Left hindlimb (tissue), 1 donor: ENCODE results near the gene CHORDC1.
"Not testable (repeated sequence)": the region's sequence is repeated elsewhere in the genome, so short reads cannot be mapped to it uniquely, and the experiment has no call there.

Source experiments
- DNase-seq: peaks from one replicate; pipeline ENCODE4 v3.0.0-alpha.2; 2018

The CHORDC1 gene

DNA sequence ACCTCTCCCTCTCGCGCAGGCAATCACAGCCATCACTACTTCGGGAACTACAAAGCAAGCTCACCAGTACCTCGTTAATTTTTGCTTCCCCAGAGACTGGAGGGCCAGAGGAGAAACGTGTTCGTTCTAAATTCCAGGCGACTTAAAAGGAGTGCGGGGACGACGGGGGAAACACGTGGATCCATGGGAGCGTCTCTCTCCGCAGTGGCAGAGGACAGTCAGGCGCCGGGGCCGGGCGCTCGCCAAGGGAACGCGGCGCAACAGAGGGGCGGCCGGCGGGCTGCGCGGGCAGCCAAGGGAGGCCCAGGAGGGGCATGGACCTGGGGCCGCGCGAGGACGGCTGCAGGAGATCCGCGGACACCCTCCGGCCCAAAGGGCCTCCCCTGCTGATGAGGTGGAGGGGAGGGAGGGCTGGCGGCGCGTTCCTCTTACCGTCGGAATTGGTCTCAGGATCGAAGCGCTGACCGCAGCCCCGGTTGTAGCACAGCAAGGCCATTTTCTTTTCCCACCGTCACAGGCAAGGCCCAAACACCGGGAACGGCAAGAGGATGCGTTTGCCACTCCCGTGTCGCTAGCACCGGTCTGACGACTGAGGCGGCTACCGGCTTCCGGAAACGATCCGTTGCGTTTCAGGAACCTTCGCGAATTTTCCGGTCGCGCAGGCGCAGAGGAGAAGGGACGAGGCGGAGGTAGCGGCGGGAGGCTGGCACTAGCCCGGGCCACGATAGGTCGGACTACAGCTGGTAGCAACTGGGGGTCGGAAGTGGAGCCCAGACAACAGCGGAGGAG is at the start of gene CHORDC1:
Gene CHORDC1, minus strand, starts transcription at position 591 of the 789 bp plus-strand sequence. Its CDS starts 95 bp downstream, at position 496.
- peak; percentile 91 for DNase-seq

DNA sequence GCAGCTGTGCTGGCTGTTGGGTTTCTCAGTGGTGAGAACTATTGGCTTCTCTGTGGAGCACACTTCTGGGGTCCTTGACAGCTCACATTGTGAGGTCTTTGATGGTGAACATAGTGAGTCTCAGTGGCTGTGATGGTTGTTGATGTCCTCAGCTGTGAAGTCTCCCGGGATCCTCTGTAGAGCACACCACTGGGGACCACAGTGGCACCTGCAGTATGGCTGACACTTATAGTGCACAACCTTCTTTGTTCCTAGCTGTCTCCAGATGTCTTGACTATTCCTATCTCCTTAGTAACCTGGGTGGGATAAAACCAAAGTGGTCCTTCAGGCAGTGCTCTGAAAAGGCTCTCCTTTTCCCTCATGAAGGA is 34.3 kb upstream of the CHORDC1 start:
- DNase-seq, result no peak

DNA sequence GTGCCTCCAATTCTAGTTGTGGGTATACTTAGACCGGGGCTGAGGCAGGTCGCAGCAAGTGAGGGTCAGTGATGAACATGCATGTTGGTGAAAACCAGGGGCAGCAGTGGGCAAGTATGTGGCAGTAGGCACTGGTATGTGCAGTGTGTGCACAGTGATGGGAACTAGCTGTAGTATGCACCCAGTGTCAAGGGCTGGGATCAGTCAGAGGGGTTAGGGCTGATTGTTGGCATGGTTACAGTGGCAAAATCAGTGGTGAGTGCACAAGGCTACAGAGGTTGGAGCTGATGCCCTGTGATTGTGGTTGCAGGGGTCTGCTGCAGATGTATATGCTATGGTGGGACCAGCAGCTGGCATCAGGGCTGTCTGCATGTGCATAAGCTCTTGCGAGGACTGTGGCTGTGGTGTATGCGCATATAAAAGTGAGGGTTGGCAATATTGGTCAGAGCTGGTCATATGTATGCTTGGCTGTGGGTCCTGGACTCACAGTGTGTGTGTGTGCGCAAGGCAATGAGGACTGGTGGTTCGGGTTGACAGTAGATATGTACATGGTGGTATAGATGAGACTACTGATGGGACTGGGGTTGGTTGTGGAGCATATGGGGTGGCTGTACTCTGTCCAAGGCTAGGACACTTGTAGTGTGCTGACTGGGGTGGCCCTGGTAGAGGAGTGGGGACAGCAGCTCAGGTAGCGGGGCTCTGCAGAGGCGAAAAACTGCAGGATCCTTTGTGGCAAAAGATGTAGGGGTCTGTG is 33.7 kb upstream of the CHORDC1 start:
- no peak for DNase-seq

DNA sequence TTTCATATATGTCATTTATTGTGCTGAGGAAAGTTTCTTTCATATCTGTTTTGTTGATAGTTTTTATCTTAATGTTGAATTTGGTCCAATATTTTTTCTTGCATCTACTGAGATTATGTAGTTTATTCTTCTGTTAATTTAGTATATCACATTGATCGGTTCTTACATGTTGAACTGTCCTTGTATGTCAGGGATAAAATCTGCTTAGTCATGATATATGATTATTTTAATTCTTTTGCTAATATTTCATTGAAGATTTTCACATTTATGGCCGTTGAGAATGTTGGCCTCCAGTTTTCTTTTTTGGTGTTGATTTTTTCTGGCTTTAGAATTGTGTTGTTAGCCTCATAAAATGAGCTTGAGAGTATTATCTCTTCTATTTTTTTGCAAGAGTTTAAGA is 31.2 kb upstream of the CHORDC1 start:
- DNase-seq, result no peak

DNA sequence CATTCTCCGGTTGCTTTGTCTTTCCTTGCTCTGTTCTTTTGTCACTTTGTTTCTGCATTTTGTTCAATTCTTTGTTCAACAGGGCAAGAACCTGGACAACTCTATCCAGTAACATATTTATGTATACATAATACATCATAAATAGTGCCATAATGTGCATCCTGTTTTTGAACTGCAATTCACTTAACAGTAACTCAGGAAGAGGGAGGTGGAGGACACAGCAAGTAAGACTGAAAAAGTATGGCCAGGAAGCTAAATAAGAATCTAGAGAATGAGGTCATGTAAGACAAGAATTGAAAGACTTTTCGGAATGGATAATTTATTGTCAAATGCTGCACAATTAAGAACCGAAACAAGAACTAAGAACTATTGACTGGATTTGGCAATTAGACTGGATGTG is 29.2 kb upstream of the CHORDC1 start:
- DNase-seq, result no peak

DNA sequence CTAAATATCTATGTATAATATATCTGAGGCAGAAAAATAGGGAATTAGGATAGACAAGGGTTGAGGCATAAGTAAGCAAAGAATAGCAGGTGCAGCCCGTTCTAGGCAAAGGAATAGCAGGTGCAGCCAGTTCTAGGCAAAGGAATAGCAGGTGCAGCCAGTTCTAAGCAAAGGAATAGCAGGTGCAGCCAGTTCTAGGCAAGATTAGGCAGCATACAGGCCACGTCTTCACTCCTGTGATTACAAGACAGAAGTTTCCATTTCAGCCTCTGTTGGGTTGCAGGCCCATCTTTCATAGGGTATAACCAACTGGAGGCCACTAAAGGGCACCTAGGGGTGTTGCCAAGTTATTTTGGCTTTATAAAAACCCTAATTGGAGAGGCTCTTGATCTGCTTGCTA is 28.8 kb upstream of the CHORDC1 start:
- DNase-seq, result no peak

DNA sequence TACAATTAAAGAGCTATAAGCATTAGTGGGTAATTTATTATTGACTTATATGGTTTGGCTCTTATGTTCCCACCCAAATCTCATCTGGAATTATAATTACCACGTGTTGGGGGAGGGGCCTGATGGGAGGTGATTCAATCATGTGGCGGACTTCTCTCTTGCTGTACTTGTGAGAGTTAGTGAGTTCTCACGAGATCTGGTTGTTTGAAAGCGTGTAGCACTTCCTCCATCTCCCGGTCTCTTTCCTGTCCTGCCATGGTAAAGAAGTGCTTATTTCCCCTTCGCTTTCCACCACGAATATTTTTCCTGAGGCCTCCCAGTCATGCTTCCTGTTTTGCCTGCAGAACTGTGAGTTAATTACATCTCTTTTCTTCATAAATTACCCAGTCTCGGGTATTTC is 28.1 kb upstream of the CHORDC1 start:
- DNase-seq, result no peak

DNA sequence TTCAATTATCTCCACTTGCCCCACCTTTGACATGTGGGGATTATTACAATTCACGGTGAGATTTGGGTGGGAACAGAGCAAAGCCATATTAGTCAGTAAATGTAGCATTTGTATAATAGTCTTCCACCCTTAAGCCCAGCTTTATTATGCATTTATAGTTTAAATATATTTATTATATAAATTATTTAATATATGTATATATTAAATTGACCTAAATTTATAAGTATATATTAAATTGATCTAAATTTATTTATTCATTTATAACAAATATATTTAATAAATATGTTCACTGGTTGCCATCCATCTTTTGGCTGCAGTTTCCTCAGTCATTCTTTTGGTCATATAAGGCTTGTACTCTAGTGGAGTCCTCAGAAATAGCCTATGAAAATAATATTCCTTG is 23.6 kb upstream of the CHORDC1 start:
- DNase-seq, result no peak

DNA sequence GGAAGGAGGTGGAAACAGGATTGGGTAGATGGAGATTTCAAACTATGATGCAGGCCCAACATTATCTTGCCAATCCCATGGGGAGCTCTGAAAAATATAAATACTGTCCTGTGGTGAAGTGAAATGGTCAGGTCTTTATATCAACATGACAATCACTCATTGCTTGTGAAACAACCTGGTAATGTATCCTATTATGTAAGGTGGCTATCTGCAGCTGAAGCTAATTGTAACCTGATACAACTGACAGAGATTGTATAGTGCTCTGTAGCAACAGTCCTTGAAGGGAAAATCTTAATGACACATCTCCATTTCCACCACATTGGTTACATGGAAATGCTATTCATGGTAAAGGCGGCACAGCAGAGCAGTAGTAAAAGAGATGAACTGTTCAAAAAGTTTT is 20.7 kb upstream of the CHORDC1 start:
- DNase-seq, result no peak

DNA sequence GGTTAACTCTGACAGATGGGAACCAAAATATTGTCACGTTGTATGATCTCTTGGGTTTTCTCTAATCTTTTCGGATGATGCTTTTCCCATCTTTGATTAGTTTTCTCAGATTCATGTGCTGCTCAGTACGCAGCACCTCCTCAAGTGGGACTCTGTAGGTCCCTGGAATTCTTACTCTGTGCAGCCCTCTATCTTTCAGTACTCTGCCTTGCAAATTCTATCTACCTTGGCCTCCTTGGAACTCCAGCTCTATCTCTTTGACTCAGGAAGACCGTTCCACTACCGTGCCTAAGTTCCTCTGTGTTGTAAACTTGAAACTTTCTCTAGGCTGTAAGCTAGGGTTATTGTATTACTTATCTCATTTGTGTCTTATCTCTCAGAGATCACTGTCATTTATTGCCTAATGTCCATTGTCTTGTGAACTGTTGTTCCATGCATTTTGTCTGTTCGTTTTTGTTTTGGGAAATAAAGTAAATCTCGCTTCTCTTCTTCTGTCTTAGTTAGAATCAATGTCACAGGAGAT is 20.1 kb upstream of the CHORDC1 start:
- DNase-seq, result no peak

DNA sequence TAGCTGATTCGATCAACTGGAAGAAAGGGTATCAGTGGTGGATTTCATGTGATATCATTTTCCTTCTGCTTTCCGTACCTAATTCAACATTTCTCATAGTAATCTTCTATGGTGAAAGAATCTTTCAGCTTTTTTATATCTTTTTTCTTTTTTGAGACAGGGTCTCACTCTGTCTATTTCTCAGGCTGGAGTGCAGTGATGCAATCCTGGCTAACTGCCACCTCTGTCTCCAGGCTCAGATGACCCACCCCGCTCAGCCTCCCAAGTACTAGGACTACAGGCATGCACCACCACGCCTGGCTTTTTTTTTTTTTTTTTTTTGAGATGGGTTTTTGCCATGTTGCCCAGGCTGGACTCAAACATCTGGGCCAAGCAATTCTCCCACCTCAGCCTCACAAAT is 18.6 kb upstream of the CHORDC1 start:
- no peak for DNase-seq

DNA sequence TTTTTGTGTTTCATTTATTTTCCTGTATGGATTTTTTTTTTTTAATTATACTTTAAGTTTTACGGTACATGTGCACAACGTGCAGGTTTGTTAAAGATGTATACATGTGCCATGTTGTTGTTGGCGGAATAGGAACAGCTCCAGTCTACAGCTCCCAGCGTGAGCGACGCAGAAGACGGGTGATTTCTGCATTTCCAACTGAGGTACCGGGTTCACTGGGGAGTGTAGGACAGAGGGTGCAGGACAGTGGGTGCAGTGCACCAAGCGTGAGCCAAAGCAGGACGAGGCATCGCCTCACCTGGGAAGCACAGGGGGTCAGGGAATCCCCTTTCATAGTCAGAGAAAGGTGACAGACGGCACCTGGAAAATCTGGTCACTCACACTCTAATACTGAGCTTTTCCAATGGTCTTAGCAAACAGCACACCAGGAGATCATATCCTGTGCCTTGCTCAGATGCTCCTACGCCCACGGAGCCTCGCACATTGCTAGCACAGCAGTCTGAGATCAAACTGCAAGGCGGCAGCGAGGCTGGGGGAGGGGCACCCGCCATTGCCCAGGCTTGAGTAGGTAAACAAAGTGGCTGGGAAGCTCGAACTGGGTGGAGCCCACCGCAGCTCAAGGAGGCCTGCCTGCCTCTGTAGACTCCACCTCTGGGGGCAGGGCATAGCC is 17.3 kb upstream of the CHORDC1 start:
- DNase-seq, result not testable (repeated sequence)

DNA sequence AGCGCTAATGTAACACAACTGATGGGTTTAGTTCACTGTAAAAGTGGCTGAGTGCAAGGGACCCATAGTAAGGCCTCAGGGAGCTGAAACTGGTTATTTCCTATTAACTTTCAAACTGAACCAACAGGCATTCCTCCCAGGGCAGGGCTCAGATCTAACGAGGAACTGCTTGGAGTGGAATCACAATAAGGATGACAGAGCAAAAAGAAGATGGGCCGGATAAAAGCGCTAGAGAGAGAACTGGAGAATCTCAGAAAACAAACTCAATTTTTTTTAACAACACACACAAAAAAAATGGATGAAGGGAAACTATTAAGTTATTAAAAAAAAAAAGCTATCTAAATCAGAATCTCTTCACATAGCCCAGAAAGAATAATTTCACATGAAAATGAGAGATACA is 14.2 kb upstream of the CHORDC1 start:
- DNase-seq, result no peak

DNA sequence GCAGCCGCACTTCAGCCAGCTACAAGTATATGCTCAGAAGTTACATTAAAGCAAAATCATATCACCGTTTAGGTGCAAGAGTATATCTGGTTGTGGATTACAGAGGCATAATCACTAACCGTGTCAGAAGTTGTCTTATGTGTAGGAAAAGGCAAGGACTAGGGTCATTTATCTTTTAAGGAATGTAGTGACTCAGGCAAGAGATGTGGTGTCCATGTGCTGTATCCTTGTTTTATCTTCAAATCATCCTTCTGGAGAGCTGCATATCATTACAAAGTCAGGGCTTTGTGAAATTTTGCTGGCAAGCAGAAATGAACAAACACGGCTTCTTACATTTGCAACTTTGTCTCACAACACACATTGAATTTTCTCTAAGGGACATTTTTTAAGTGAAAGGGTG is 12.7 kb upstream of the CHORDC1 start:
- DNase-seq, result no peak

DNA sequence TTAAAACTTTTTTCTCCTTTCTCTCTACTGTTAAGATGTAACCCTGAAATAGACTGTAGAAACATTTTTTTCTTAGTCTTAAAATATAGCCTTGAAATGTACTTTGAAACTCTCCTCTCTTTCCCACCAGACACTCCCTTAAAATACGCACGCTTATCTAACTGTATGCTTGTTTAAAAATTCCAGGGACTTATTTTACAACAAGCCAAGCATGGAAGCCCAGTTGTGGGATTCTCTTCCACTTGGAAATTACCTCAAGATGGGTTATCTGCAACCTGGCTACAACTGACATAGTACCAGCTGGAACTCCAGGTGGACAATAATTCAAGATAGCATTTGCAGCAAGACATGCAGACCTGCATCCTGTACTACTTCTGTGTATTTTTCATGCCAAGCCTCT is 12.1 kb upstream of the CHORDC1 start:
- DNase-seq, result no peak

DNA sequence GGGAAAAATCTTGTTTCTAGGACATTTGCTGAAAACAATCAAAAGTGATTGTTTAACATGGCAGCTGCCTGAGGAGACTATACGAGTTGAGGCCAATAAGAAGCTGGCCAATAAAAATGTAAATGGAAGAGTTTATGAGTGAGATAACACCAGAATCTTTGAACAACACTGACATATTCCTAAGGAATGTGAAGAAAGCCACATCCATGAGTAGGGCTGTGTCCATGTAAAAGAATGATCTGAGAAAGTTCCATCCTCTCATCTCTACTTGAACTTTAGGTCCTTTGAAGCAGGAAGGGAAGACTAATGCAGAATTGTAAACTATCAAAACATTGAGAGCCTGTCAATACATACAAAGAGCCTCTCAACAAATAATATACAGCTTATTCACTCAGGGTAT is 6.9 kb upstream of the CHORDC1 start:
- no peak for DNase-seq

DNA sequence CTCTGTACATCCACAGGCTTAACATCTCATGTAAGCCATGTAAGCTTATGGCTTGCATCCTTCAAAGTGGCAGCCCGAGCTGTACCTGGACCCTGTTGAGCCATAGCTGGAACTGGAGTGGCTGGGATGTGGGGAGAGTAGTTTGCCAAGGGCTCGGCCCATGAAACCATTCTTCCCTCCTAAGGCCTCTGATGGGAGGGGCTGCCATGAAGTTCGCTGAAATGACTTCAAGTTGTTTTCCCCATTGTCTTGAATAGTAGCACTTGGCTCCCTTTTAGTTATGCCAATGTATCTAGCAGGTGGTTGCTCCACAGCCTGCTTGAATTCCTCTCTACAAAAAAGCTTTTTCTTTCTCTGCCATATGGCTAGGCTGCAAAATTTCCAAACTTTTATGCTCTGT is 5.2 kb upstream of the CHORDC1 start:
- no peak for DNase-seq

DNA sequence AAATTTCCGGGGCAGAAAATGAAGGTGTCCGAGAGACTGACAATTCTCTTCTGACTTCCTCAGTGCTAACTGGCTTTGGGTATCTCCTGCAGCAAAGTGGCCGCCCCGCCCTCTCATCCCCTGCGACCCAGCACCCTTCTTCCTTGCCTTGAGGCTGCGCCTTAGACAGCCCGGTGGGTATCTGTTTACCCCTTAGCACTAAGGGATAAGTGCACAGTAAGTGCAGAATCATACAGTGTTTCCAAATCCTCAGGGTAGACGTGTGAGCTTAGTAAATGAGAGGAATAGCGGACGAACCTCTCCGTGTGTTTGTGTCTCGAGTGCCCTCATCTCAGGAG is 368 bp upstream of the CHORDC1 start:
- DNase-seq, result no peak

DNA sequence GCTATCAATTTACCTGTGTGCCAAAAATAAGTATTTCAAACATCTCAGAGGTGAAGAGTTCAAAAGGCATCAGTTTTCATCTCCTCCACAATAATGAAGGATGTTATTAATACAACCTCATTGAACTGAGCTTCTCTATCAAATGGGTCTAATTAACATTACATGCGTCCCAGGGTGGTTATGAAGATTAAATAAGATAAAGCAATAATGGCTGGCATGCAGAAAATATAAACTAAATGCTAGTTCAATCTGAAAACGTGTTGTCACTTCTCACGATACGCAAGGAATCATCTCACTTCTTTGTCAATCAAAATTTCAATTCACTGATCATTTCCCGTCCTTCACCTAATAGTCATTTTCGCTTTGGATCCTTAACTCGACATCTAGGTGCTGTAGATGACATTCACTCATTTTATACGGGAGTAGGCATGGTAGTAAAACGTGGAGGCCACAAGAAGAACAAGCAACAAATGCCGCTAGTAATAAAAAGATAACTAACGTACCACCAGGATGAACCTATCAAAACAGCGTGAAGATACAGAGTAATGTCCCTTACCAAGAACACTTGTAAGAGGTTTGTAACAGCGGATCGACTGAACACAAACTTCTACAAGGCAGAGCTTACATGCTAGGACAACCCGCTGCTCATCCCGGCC is 918 bp downstream of the CHORDC1 start:
- no peak for DNase-seq

DNA sequence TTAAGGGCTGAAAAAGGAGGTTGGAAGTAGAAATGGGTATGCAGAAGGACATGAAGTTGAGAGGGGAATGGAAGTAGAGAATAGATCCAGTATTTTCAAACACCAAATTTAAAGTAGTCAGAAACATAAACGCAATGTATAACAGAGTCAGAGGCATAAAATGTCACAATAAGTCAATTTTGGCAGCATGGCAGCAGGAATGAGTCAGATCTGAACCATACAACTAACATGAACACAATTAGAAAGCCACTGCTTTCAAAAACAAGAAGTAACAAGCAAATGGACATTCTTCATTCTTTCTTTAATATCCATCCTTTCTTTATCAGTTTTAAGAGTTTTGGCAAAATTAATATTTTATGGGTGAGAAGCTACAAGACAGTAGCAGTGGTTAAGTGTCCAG is 2.5 kb downstream of the CHORDC1 start:
- DNase-seq, result no peak

DNA sequence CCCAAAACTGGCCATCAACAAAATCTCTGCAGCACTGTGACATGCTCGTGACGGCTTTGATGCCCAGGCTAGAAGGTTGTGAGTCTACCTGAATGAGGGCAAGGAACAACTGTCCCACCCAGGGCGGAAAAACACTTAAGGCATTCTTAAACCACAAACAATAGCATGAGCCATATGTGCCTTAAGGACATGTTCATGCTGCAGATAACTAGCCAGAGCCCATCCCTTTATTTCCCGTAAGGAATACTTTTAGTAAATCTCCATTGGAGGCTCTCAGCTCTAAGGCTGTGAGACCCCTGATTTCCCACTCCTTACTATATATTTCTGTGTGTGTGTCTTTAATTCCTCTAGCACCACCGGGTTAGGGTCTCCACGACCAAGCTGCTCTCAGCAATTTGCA is 3.4 kb downstream of the CHORDC1 start:
- DNase-seq, result no peak

DNA sequence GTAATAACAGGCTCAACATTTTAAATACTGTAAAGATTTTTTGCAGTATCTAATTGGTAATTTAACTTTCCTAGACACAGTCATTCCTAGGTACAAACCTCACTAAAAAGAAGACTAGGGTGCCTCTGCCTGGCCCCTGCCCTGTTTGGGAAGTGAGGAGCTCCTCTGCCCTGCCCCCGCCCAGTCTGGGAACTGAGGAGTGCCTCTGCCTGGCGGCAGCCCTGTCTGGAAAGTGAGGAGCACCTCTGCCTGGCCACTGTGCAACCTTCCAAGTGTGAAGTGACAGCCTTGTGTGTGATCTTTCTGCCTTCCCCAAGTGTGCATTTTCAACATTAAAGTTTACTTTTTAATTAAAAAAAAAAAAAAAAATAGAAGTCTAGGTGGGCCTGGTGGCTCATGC is 4.2 kb downstream of the CHORDC1 start:
- DNase-seq, result no peak

DNA sequence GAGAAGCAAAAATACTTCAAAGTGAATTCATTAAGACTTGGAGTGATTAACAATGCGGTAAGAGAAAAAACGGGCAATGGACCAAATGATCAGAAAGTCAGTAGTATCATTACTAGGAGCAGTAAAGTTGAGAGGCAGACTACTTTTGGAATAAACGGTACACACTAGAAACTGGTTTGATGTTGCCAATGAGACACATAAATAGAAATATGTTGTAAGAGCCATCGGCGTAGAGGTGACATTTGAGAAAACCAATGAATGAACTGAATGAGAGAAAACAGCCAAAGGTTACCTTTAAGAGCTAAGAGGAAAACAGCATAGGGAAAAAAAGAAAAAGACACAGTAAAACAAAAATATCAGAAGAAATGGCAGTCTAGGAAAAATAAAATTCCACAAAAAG is 6.2 kb downstream of the CHORDC1 start:
- DNase-seq, result no peak
